Small intestine (tissue), 16 donors: ENCODE data around the gene DPEP2NB. TPM values are rescaled to one million over a fixed set of nuclear protein-coding genes. Genes with fewer than 3 reads are reported as not detected.

Source experiments
- DNase-seq, 2 donors: peaks; one replicate each; pipeline versions ENCODE4 v3.0.0 to v3.0.0-alpha.2; 2013
- FAIRE-seq: peaks from 2 replicates; lab custom pipeline; 2012; peaks lifted over from hg19 to GRCh38; lab: Jason Lieb, UNC
- H3K27ac ChIP-seq, 3 donors: one replicate each; pipeline ENCODE4 v1.5.1; 2013; ENCODE audit warnings: low read length in 2 of 3, mild to moderate bottlenecking in 2 of 3, control low read depth in 1 of 3, inconsistent platforms in 1 of 3, low read depth in 1 of 3, moderate library complexity in 1 of 3
- H3K27me3 ChIP-seq, 3 donors: one replicate each; pipeline ENCODE4 v1.6.1; 2013; ENCODE audit warnings: low read length in 3 of 3, inconsistent platforms in 1 of 3; ENCODE audit not compliant: control insufficient read depth in 3 of 3, insufficient read depth in 3 of 3
- H3K36me3 ChIP-seq, 3 donors: one replicate each; pipeline ENCODE4 v1.6.1; 2013; ENCODE audit warnings: low read length in 3 of 3, inconsistent platforms in 1 of 3, low read depth in 1 of 3, mild to moderate bottlenecking in 1 of 3, moderate library complexity in 1 of 3; ENCODE audit not compliant: control insufficient read depth in 3 of 3, insufficient read depth in 2 of 3
- H3K4me1 ChIP-seq, 3 donors: one replicate each; pipeline ENCODE4 v1.6.1; 2013; ENCODE audit warnings: low read length in 2 of 3, inconsistent platforms in 1 of 3, low read depth in 1 of 3, mild to moderate bottlenecking in 1 of 3, moderate library complexity in 1 of 3; ENCODE audit not compliant: control insufficient read depth in 3 of 3, insufficient read depth in 2 of 3
- H3K4me3 ChIP-seq, 3 donors: one replicate each; pipeline ENCODE4 v1.5.1; 2013; ENCODE audit warnings: low read length in 3 of 3, control low read depth in 1 of 3, inconsistent platforms in 1 of 3, low read depth in 1 of 3, mild to moderate bottlenecking in 1 of 3, moderate library complexity in 1 of 3
- H3K9me3 ChIP-seq, 2 donors: one replicate each; pipeline ENCODE4 v1.6.1; 2013; ENCODE audit warnings: low read depth in 1 of 2, low read length in 1 of 2; ENCODE audit not compliant: control insufficient read depth in 2 of 2, insufficient read depth in 1 of 2
- whole genome bisulfite sequencing, 3 donors: extraction: QIAGEN DNeasy Blood & Tissue Kit; methylation state at CpG; one replicate each; pipeline ENCODE4 v1.1.7; 2013; 5-methylcytosine and 5-hydroxymethylcytosine counted together
- long read RNA-seq, 10 donors: transcript quantifications; one replicate each; lab custom pipeline, GENCODE V29; 2026
- polyA plus RNA-seq, 4 donors: library from polyadenylated mRNA; stranded (reverse) in 3 of 4; unstranded in 1 of 4; fragments of 200-250 nt in 3 of 4; fragments of 120-200 nt in 1 of 4; gene quantifications; one replicate each; pipeline versions ENCODE4 v1.2.1 to v1.2.3, GENCODE V29; 2013
- donor health status: healthy with polysubstance abuse.
- donor health status: control.
- donor health status: control.
- donor health status: Bipolar disorder and iron deficiency.
- donor health status: healthy.

DPEP2NB gene
- not detected for polyA plus RNA-seq
- long read RNA-seq, donor 1, result 0 reads
- long read RNA-seq, donor 2, result 0 reads
- long read RNA-seq, donor 3, result 0 reads
- long read RNA-seq, donor 4, result 0 reads
- long read RNA-seq, donor 5, result 0 reads
- long read RNA-seq, donor 6, result 0 reads
- long read RNA-seq, donor 7, result 0 reads
- long read RNA-seq, donor 8, result 0 reads
- long read RNA-seq, donor 9, result 0 reads
- long read RNA-seq, donor 10, result 0 reads

GRCh38 chr16:68015681-68016080, at the start of gene DPEP2NB:
Gene DPEP2NB (minus strand): TSS chr16:68015911. CDS start chr16:68015770, 141 bp downstream.
- FAIRE-seq (no peak), DNase-seq (no peak)
- no peaks in the 10 kb centered on the region for H3K9me3 ChIP-seq
- H3K27me3 ChIP-seq, result peaks cover 0 to 4% (median 0%) of the 10 kb centered on the region in 3 donors
- H3K27ac ChIP-seq, result no peak within 1 kb of the TSS
- H3K4me1 ChIP-seq, result no peaks in the 10 kb centered on the region
- no peak within 1 kb of the TSS for H3K4me3 ChIP-seq
- 73 to 83% (median 79%) methylated on average over 5 of the region's 5 CpGs for WGBS, 3 donors
- H3K36me3 ChIP-seq, result no peaks in the 10 kb centered on the region

GRCh38 chr16:68064791-68065365, 49.2 kb upstream of the DPEP2NB start:
- Histone ChIP-seq H3K4me3 (no peak overlapping the region), H3K36me3 (peaks cover 0 to 62% (median 6%) of the 10 kb centered on the region in 3 donors), H3K4me1 (peaks cover 0 to 7% (median 0%) of the 10 kb centered on the region in 3 donors), H3K27ac (peak overlapping the region in 1 of 3 donors; percentile 36), H3K9me3 (no peaks in the 10 kb centered on the region), H3K27me3 (no peaks in the 10 kb centered on the region)
- peak; percentile 69 for DNase-seq
- 42 to 47% (median 44%) methylated on average over 2 of the region's 2 CpGs for WGBS, 3 donors
- FAIRE-seq, result no peak

DNA sequence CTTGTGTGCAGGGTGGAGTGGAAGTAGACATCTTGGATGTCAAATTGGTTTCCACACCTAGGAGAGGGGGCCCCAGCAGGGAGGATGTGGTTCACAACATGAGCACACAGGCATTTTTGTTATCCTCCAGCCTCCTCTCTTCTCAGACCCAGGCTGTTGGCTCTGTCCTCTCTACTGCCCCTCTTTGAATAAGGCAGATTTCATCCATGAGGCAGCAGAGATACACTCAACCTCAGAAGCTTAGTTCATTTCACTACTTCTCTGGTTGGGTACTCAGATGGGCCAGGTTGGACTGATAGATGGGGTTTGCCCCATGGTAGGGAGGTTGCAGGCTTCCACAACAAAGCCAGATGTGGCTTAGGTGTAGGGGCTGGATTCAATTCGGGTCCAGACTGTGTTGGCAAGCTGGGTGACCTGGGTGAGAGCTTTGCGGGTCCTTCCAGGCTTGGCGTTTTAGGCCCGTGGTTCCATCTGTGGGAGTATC, 47.2 kb upstream of the DPEP2NB start:
- Histone ChIP-seq H3K9me3 (no peaks in the 10 kb centered on the region), H3K27me3 (no peaks in the 10 kb centered on the region), H3K4me3 (no peak overlapping the region), H3K4me1 (peaks cover 0 to 2% (median 0%) of the 10 kb centered on the region in 3 donors), H3K27ac (no peak overlapping the region), H3K36me3 (peaks cover 0 to 55% (median 4%) of the 10 kb centered on the region in 3 donors)
- DNase-seq (no peak), FAIRE-seq (no peak)
- WGBS, 3 donors, result 86 to 91% (median 87%) methylated on average over 4 of the region's 4 CpGs

DNA sequence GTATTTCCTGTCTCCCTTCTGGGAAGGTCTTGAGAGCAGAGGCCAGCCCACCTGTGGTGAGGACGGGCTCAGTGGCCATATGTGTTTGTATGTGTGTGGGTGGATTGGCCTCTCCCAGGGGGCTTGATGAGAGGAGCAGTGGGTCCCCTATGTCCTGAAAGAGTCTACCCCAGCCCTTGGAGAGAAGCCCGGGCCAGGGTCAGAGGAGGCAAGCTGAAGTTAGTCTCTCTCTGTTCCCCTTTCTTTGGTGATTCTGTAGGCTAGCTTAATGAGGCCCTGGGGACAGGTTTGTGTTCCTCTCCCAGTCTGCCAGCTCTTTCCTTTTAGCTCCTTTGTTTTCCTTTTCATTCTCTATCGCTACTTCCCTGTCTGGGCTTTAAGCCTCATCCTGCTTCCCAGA, 45.7 kb upstream of the DPEP2NB start:
- DNase-seq (no peak), FAIRE-seq (no peak)
- Histone ChIP-seq H3K4me3 (no peak overlapping the region), H3K36me3 (peaks cover 0 to 53% (median 4%) of the 10 kb centered on the region in 3 donors), H3K4me1 (no peaks in the 10 kb centered on the region), H3K9me3 (no peaks in the 10 kb centered on the region), H3K27me3 (no peaks in the 10 kb centered on the region), H3K27ac (no peak overlapping the region)
- 83 to 94% (median 90%) methylated on average over 3 of the region's 3 CpGs for WGBS, 3 donors

GRCh38 chr16:68059804-68060203, 44.1 kb upstream of the DPEP2NB start:
- Histone ChIP-seq H3K4me3 (no peak overlapping the region), H3K9me3 (no peaks in the 10 kb centered on the region), H3K36me3 (peaks cover 2 to 47% (median 4%) of the 10 kb centered on the region in 3 donors), H3K27me3 (no peaks in the 10 kb centered on the region), H3K4me1 (no peaks in the 10 kb centered on the region), H3K27ac (no peak overlapping the region)
- FAIRE-seq (no peak), DNase-seq (no peak)

GRCh38 chr16:68055395-68055794, 39.7 kb upstream of the DPEP2NB start:
- Histone ChIP-seq H3K9me3 (no peaks in the 10 kb centered on the region), H3K27ac (no peak overlapping the region), H3K4me3 (no peak overlapping the region), H3K36me3 (peaks cover 2 to 45% (median 5%) of the 10 kb centered on the region in 3 donors), H3K27me3 (no peaks in the 10 kb centered on the region), H3K4me1 (no peaks in the 10 kb centered on the region)
- WGBS, 3 donors, result 93 to 97% (median 94%) methylated on average over 3 of the region's 3 CpGs
- DNase-seq (no peak), FAIRE-seq (no peak)

DNA sequence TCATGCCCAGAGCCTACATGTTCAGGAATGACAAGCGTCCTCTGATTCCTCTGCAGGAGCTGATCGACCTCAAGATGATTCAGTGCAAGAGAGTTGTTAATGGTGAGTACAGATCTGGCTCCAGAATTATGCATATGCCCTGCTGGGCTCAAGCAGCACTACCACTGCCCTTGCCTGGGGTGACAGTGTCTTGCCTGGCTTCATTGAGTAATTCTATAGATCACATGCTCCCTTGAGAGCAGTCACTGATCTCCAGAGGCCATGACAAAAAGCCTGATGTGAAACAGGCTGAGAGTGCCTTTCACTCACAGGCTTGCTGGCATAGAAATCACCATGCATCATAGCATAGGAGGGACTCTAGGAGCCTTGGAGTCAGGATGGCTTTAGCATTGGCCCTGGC, 33.7 kb upstream of the DPEP2NB start:
- no peaks in the 10 kb centered on the region for H3K4me1 ChIP-seq
- H3K4me3 ChIP-seq, result no peak overlapping the region
- no peaks in the 10 kb centered on the region for H3K9me3 ChIP-seq
- DNase-seq, result no peak
- peaks cover 0 to 45% (median 2%) of the 10 kb centered on the region in 3 donors for H3K36me3 ChIP-seq
- 93 to 97% (median 97%) methylated on average over 2 of the region's 2 CpGs for WGBS, 3 donors
- no peak overlapping the region for H3K27ac ChIP-seq
- no peak for FAIRE-seq
- H3K27me3 ChIP-seq, result no peaks in the 10 kb centered on the region

DNA sequence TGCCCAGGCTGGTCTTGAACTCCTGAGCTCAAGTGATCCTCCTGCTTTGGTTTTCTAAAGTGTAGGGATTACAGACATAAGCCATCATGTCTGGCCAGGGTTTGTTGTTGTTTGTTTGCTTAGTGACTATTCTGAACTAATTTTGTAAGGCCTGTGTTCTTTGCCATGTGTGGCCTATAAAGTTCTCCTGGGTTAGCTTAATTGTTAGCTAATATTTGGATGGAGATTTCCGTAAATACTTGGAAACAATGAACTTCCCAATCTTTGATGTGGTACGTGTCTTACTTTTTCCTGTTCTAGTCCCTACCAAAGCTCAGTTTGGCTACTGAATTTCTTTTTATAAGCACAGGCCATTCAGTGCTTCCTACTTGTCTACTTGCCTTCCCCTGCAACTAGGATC, 32.3 kb upstream of the DPEP2NB start:
- Histone ChIP-seq H3K27ac (no peak overlapping the region), H3K36me3 (peaks cover 0 to 43% (median 2%) of the 10 kb centered on the region in 3 donors), H3K9me3 (no peaks in the 10 kb centered on the region), H3K4me3 (no peak overlapping the region), H3K4me1 (no peaks in the 10 kb centered on the region), H3K27me3 (no peaks in the 10 kb centered on the region)
- DNase-seq (no peak), FAIRE-seq (no peak)
- 89 to 94% (median 94%) methylated on average over 2 of the region's 2 CpGs for WGBS, 3 donors
